LNCAP (cell line): ENCODE measurements around the gene PLEKHA8.

Experiments used
- CTCF ChIP-seq: fragments of 450-650 bp; IDR thresholded peaks from 2 replicates; pipeline ENCODE4 v1.5.1; 2017; ENCODE audit warnings: mild to moderate bottlenecking

Gene PLEKHA8

GRCh38 chr7:30167901-30168300 lies 139.7 kb downstream of the PLEKHA8 start:
- no peak for TF ChIP-seq CTCF

- no peak for TF ChIP-seq CTCF
These were observed 140.8 kb downstream of the PLEKHA8 start for GRCh38 chr7:30168835-30169573.

- TF ChIP-seq CTCF: no peak
These were observed 141.4 kb downstream of the PLEKHA8 start for GRCh38 chr7:30169579-30169978.

- TF ChIP-seq CTCF: no peak
These were observed 142.4 kb downstream of the PLEKHA8 start for GRCh38 chr7:30170476-30171205.

GRCh38 chr7:30171766-30172447 lies 143.7 kb downstream of the PLEKHA8 start:
- TF ChIP-seq CTCF: no peak

GRCh38 chr7:30172451-30172850 lies 144.2 kb downstream of the PLEKHA8 start:
- TF ChIP-seq CTCF: no peak

- peak; percentile 67 for TF ChIP-seq CTCF
These were observed 145.1 kb downstream of the PLEKHA8 start for GRCh38 chr7:30173058-30173897.
